Natural killer cell (primary cell): Measurements from ENCODE around the gene BATF2. TPM values are rescaled to one million over a fixed set of nuclear protein-coding genes. Genes with fewer than 3 reads are reported as not detected.

Source experiments
- ATAC-seq, 3 donors: fragments of 150-1000 bp in 2 of 3; fragments of 200-7000 bp in 1 of 3; cut with Tn5 transposase; 1 replicate in 1 of 3; 2 replicates in 2 of 3; pipeline ENCODE4 v1.10.0; 2021; ENCODE audit warnings: mild to moderate bottlenecking in 2 of 3, moderate library complexity in 2 of 3
- DNase-seq, 2 donors: peaks; one replicate each; pipeline versions ENCODE4 v3.0.0 to v3.0.0-alpha.2; 2013 to 2021; ENCODE audit warnings: mixed read lengths in 1 of 2
- H3K27ac ChIP-seq: one replicate; pipeline ENCODE4 v1.5.1; 2013; ENCODE audit warnings: mild to moderate bottlenecking, low read length
- H3K27me3 ChIP-seq: one replicate; pipeline ENCODE4 v1.6.1; 2013; ENCODE audit warnings: low read length; ENCODE audit not compliant: control insufficient read depth, insufficient read depth
- H3K36me3 ChIP-seq: one replicate; pipeline ENCODE4 v1.6.1; 2013; ENCODE audit warnings: low read length; ENCODE audit not compliant: control insufficient read depth, insufficient read depth
- H3K4me1 ChIP-seq: one replicate; pipeline ENCODE4 v1.6.1; 2013; ENCODE audit warnings: low read length; ENCODE audit not compliant: control insufficient read depth, insufficient read depth
- H3K4me3 ChIP-seq: one replicate; pipeline ENCODE4 v1.5.1; 2013; ENCODE audit warnings: low read length
- H3K9me3 ChIP-seq: one replicate; pipeline ENCODE4 v1.6.1; 2013; ENCODE audit warnings: low read length; ENCODE audit not compliant: control insufficient read depth, insufficient read depth
- H3K27ac Mint-ChIP-seq, 2 donors: one replicate each; pipeline ENCODE4 v1.8.0; 2022; ENCODE audit warnings: mild to moderate bottlenecking in 2 of 2, mixed read lengths in 2 of 2, moderate library complexity in 1 of 2
- H3K27me3 Mint-ChIP-seq, 2 donors: one replicate each; pipeline ENCODE4 v1.8.0; 2022; ENCODE audit warnings: low read depth in 2 of 2, mixed read lengths in 2 of 2
- H3K36me3 Mint-ChIP-seq: one replicate; pipeline ENCODE4 v1.8.0; 2022; ENCODE audit warnings: mixed read lengths
- H3K4me1 Mint-ChIP-seq, 2 donors: one replicate each; pipeline ENCODE4 v1.8.0; 2022; ENCODE audit warnings: mixed read lengths in 2 of 2
- H3K4me3 Mint-ChIP-seq: one replicate; pipeline ENCODE4 v1.8.0; 2022; ENCODE audit warnings: mild to moderate bottlenecking, moderate library complexity, mixed read lengths
- H3K9me3 Mint-ChIP-seq, 2 donors: one replicate each; pipeline ENCODE4 v1.8.0; 2022; ENCODE audit warnings: mixed read lengths in 2 of 2
- CTCF ChIP-seq: fragments of 200-600 bp; IDR thresholded peaks from one replicate; pipeline ENCODE4 v1.8.0; 2022; ENCODE audit warnings: antibody characterized with exemption
- WGBS: methylation state at CpG from one replicate; pipeline ENCODE4 v1.1.7; 2013; ENCODE audit warnings: missing lambda C conversion rate; ENCODE audit not compliant: insufficient coverage; 5-methylcytosine and 5-hydroxymethylcytosine counted together
- intact Hi-C: fragments of 100-400 bp; cut with micrococcal nuclease; formaldehyde crosslinking; loops from one replicate; pipeline ENCODE4 v1.14.2; 2022
- total RNA-seq, 4 donors: library from RNA; stranded (reverse); fragments of 120-200 nt in 1 of 4; gene quantifications; one replicate each; pipeline versions ENCODE4 v1.2.3 to v1.2.4, GENCODE V29; 2013 to 2022

BATF2 gene
- total RNA-seq, 3 donors from 2014 or later (not counting 1 experiment from before 2014, with no cell fraction given), result 0.30 TPM; not detected in 2

GRCh38 chr11:65040520-65040846, 43.7 kb upstream of the BATF2 start:
- peak overlapping the region; percentile 82 to 86 for H3K27ac Mint-ChIP-seq
- H3K27ac ChIP-seq, result peak overlapping the region; percentile 80
- no peaks in the 10 kb centered on the region for H3K9me3 Mint-ChIP-seq
- no peaks in the 10 kb centered on the region for H3K27me3 ChIP-seq
- no peak for TF ChIP-seq CTCF
- no peaks in the 10 kb centered on the region for H3K36me3 Mint-ChIP-seq
- H3K36me3 ChIP-seq, result peaks cover 16% of the 10 kb centered on the region
- no peaks in the 10 kb centered on the region for H3K9me3 ChIP-seq
- H3K4me1 Mint-ChIP-seq, result peaks cover 6 to 19% of the 10 kb centered on the region in 2 donors
- intact Hi-C loops, result no loop called here
- peak overlapping the region; percentile 90 for H3K4me3 Mint-ChIP-seq
- 30% methylated on average over 7 of the region's 7 CpGs for WGBS
- DNase-seq (no peak), ATAC-seq (no peak)
- peak overlapping the region; percentile 61 for H3K4me3 ChIP-seq
- H3K4me1 ChIP-seq, result peaks cover 16% of the 10 kb centered on the region
- H3K27me3 Mint-ChIP-seq, result no peaks in the 10 kb centered on the region

- ATAC-seq, result no peak
- H3K9me3 Mint-ChIP-seq, result no peaks in the 10 kb centered on the region
- Histone ChIP-seq H3K4me3 (no peak overlapping the region), H3K9me3 (no peaks in the 10 kb centered on the region), H3K27ac (no peak overlapping the region), H3K27me3 (no peaks in the 10 kb centered on the region), H3K36me3 (peaks cover 28% of the 10 kb centered on the region), H3K4me1 (peaks cover 11% of the 10 kb centered on the region)
- no peak overlapping the region for H3K27ac Mint-ChIP-seq
- no peaks in the 10 kb centered on the region for H3K27me3 Mint-ChIP-seq
- WGBS, result 94% methylated on average over 6 of the region's 6 CpGs
- no peak for DNase-seq
- peaks cover 6% of the 10 kb centered on the region in 2 donors for H3K4me1 Mint-ChIP-seq
- no peak overlapping the region for H3K4me3 Mint-ChIP-seq
- TF ChIP-seq CTCF, result no peak
- H3K36me3 Mint-ChIP-seq, result no peaks in the 10 kb centered on the region
- intact Hi-C loops, result no loop called here
These were observed 40.2 kb upstream of the BATF2 start for GRCh38 chr11:65036931-65037330.

- intact Hi-C loops, result no loop called here
- H3K4me1 Mint-ChIP-seq, result peaks cover 2 to 3% of the 10 kb centered on the region in 2 donors
- ATAC-seq, result no peak
- no peak for DNase-seq
- H3K27ac Mint-ChIP-seq, result no peak overlapping the region
- no peak overlapping the region for H3K4me3 Mint-ChIP-seq
- H3K27ac ChIP-seq, result no peak overlapping the region
- no peak for TF ChIP-seq CTCF
- H3K4me3 ChIP-seq, result no peak overlapping the region
- peaks cover 5% of the 10 kb centered on the region for H3K4me1 ChIP-seq
- H3K9me3 ChIP-seq, result no peaks in the 10 kb centered on the region
- no peaks in the 10 kb centered on the region for H3K9me3 Mint-ChIP-seq
- 91% methylated on average over 11 of the region's 11 CpGs for WGBS
- no peaks in the 10 kb centered on the region for H3K36me3 Mint-ChIP-seq
- no peaks in the 10 kb centered on the region for H3K27me3 Mint-ChIP-seq
- H3K27me3 ChIP-seq, result no peaks in the 10 kb centered on the region
- peaks cover 29% of the 10 kb centered on the region for H3K36me3 ChIP-seq
These were observed 38.8 kb upstream of the BATF2 start for GRCh38 chr11:65035579-65035978.

GRCh38 chr11:65034423-65034822, 37.7 kb upstream of the BATF2 start:
- WGBS, result 100% methylated on average over 2 of the region's 2 CpGs
- H3K4me1 Mint-ChIP-seq, result no peaks in the 10 kb centered on the region
- peaks cover 29% of the 10 kb centered on the region for H3K36me3 ChIP-seq
- H3K27me3 ChIP-seq, result no peaks in the 10 kb centered on the region
- no peaks in the 10 kb centered on the region for H3K4me1 ChIP-seq
- ATAC-seq (no peak), DNase-seq (no peak)
- TF ChIP-seq CTCF, result no peak
- no peaks in the 10 kb centered on the region for H3K9me3 ChIP-seq
- no peaks in the 10 kb centered on the region for H3K9me3 Mint-ChIP-seq
- H3K36me3 Mint-ChIP-seq, result no peaks in the 10 kb centered on the region
- H3K4me3 Mint-ChIP-seq, result no peak overlapping the region
- H3K27ac ChIP-seq, result no peak overlapping the region
- intact Hi-C loops, result no loop called here
- no peak overlapping the region for H3K27ac Mint-ChIP-seq
- H3K4me3 ChIP-seq, result no peak overlapping the region
- no peaks in the 10 kb centered on the region for H3K27me3 Mint-ChIP-seq
